ENCODE measurements around the gene VPS18. TPM values are rescaled to one million over a fixed set of nuclear protein-coding genes. Genes with fewer than 3 reads are reported as not detected.

VPS18 gene
- total RNA-seq, 1 donor from 2014 or later, result 37.6 TPM

GRCh38 chr15:40889112-40889511 lies 5.1 kb upstream of the VPS18 start:
- Mint-ChIP-seq H3K9me3 (ENCODE audit: unreplicated experiment) (no peaks in the 10 kb centered on the region), H3K4me3 (ENCODE audit: unreplicated experiment) (no peak overlapping the region), H3K4me1 (ENCODE audit: low read depth, unreplicated experiment) (no peaks in the 10 kb centered on the region), H3K27ac (ENCODE audit: unreplicated experiment) (no peak overlapping the region), H3K36me3 (ENCODE audit: low read depth, unreplicated experiment) (no peaks in the 10 kb centered on the region), H3K27me3 (ENCODE audit: low read depth, unreplicated experiment) (peaks cover 9% of the 10 kb centered on the region)
- DNase-seq (ENCODE audit: low read depth) (no peak), FAIRE-seq (no peak)
- H3K4me3 ChIP-seq (ENCODE audit: insufficient read depth, low read depth, low read length), result no peak overlapping the region
- no peak overlapping the region for H2AFZ ChIP-seq (ENCODE audit: low read depth, low read length)
- no peaks in the 10 kb centered on the region for H3K9me3 ChIP-seq (ENCODE audit: insufficient read depth, low read depth, low read length)
- H4K20me1 ChIP-seq (ENCODE audit: insufficient read depth, low read length), result no peaks in the 10 kb centered on the region
- H3K79me2 ChIP-seq (ENCODE audit: insufficient read depth, low read length), result no peaks in the 10 kb centered on the region
- H3K4me1 ChIP-seq (ENCODE audit: insufficient read depth, low read length), result peaks cover 5% of the 10 kb centered on the region
- no peak overlapping the region for H3K9ac ChIP-seq (ENCODE audit: low read length)
- TF ChIP-seq EZH2 (IDR thresholded peaks at IDR 0.05; ENCODE audit: insufficient read depth, low read length), result no peak
- TF ChIP-seq, protein P1, sequence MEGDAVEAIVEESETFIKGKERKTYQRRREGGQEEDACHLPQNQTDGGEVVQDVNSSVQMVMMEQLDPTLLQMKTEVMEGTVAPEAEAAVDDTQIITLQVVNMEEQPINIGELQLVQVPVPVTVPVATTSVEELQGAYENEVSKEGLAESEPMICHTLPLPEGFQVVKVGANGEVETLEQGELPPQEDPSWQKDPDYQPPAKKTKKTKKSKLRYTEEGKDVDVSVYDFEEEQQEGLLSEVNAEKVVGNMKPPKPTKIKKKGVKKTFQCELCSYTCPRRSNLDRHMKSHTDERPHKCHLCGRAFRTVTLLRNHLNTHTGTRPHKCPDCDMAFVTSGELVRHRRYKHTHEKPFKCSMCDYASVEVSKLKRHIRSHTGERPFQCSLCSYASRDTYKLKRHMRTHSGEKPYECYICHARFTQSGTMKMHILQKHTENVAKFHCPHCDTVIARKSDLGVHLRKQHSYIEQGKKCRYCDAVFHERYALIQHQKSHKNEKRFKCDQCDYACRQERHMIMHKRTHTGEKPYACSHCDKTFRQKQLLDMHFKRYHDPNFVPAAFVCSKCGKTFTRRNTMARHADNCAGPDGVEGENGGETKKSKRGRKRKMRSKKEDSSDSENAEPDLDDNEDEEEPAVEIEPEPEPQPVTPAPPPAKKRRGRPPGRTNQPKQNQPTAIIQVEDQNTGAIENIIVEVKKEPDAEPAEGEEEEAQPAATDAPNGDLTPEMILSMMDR (IDR thresholded peaks at IDR 0.05; ENCODE audit: insufficient read depth, low read depth, low read length), result no peak
- H3K36me3 ChIP-seq (ENCODE audit: insufficient read depth, low read length), result no peaks in the 10 kb centered on the region
- no peaks in the 10 kb centered on the region for H3K27me3 ChIP-seq (ENCODE audit: insufficient read depth, low read length)
- H3K4me2 ChIP-seq (ENCODE audit: low read length), result no peak overlapping the region
- no peak overlapping the region for H3K27ac ChIP-seq (ENCODE audit: low read depth, low read length)

- Mint-ChIP-seq H3K36me3 (ENCODE audit: low read depth, unreplicated experiment) (no peaks in the 10 kb centered on the region), H3K9me3 (ENCODE audit: unreplicated experiment) (no peaks in the 10 kb centered on the region), H3K4me1 (ENCODE audit: low read depth, unreplicated experiment) (peaks cover 9% of the 10 kb centered on the region), H3K27me3 (ENCODE audit: low read depth, unreplicated experiment) (peaks cover 9% of the 10 kb centered on the region), H3K27ac (ENCODE audit: unreplicated experiment) (no peak overlapping the region), H3K4me3 (ENCODE audit: unreplicated experiment) (no peak overlapping the region)
- no peak for FAIRE-seq
- Histone ChIP-seq H3K27me3 (ENCODE audit: insufficient read depth, low read length) (no peaks in the 10 kb centered on the region), H3K27ac (ENCODE audit: low read depth, low read length) (no peak overlapping the region), H3K9ac (ENCODE audit: low read length) (no peak overlapping the region), H3K4me1 (ENCODE audit: insufficient read depth, low read length) (peaks cover 14% of the 10 kb centered on the region), H3K4me3 (ENCODE audit: insufficient read depth, low read depth, low read length) (no peak overlapping the region), H2AFZ (ENCODE audit: low read depth, low read length) (no peak overlapping the region), H3K79me2 (ENCODE audit: insufficient read depth, low read length) (peaks cover 19% of the 10 kb centered on the region), H3K9me3 (ENCODE audit: insufficient read depth, low read depth, low read length) (no peaks in the 10 kb centered on the region), H4K20me1 (ENCODE audit: insufficient read depth, low read length) (peaks cover 12% of the 10 kb centered on the region), H3K36me3 (ENCODE audit: insufficient read depth, low read length) (peaks cover 3% of the 10 kb centered on the region), H3K4me2 (ENCODE audit: low read length) (no peak overlapping the region)
- DNase-seq (ENCODE audit: low read depth), result no peak
- no peak for TF ChIP-seq EZH2 (IDR thresholded peaks at IDR 0.05; ENCODE audit: insufficient read depth, low read length)
- TF ChIP-seq, protein P1 (IDR thresholded peaks at IDR 0.05; ENCODE audit: insufficient read depth, low read depth, low read length), result no peak
Observed at GRCh38 chr15:40891138-40891537, 3.1 kb upstream of the VPS18 start.

GRCh38 chr15:40891810-40892446 lies 2.3 kb upstream of the VPS18 start:
- Mint-ChIP-seq H3K36me3 (ENCODE audit: low read depth, unreplicated experiment) (no peaks in the 10 kb centered on the region), H3K27me3 (ENCODE audit: low read depth, unreplicated experiment) (peaks cover 9% of the 10 kb centered on the region), H3K4me1 (ENCODE audit: low read depth, unreplicated experiment) (peaks cover 11% of the 10 kb centered on the region), H3K27ac (ENCODE audit: unreplicated experiment) (no peak overlapping the region), H3K4me3 (ENCODE audit: unreplicated experiment) (no peak overlapping the region), H3K9me3 (ENCODE audit: unreplicated experiment) (no peaks in the 10 kb centered on the region)
- Histone ChIP-seq H3K4me1 (ENCODE audit: insufficient read depth, low read length) (peaks cover 14% of the 10 kb centered on the region), H3K27ac (ENCODE audit: low read depth, low read length) (no peak overlapping the region), H3K9ac (ENCODE audit: low read length) (no peak overlapping the region), H2AFZ (ENCODE audit: low read depth, low read length) (no peak overlapping the region), H3K4me2 (ENCODE audit: low read length) (no peak overlapping the region), H3K79me2 (ENCODE audit: insufficient read depth, low read length) (peaks cover 23% of the 10 kb centered on the region), H3K27me3 (ENCODE audit: insufficient read depth, low read length) (no peaks in the 10 kb centered on the region), H3K9me3 (ENCODE audit: insufficient read depth, low read depth, low read length) (no peaks in the 10 kb centered on the region), H3K36me3 (ENCODE audit: insufficient read depth, low read length) (peaks cover 8% of the 10 kb centered on the region), H3K4me3 (ENCODE audit: insufficient read depth, low read depth, low read length) (no peak overlapping the region), H4K20me1 (ENCODE audit: insufficient read depth, low read length) (peaks cover 14% of the 10 kb centered on the region)
- FAIRE-seq, result no peak
- no peak for DNase-seq (ENCODE audit: low read depth)
- TF ChIP-seq EZH2 (IDR thresholded peaks at IDR 0.05; ENCODE audit: insufficient read depth, low read length), result no peak
- TF ChIP-seq, protein P1 (IDR thresholded peaks at IDR 0.05; ENCODE audit: insufficient read depth, low read depth, low read length), result peak; percentile 74

Data from astrocyte (in vitro differentiated cells and primary cell).